Right lobe of liver (tissue), 6 donors: ENCODE measurements around the gene BLID. TPM values are rescaled to one million over a fixed set of nuclear protein-coding genes. Genes with fewer than 3 reads are reported as not detected.

ENCODE experiments used
- ATAC-seq, 4 donors: fragments of 200-7000 bp; cut with Tn5 transposase; one replicate each; pipeline ENCODE4 v1.9.1; 2020; ENCODE audit warnings: mild to moderate bottlenecking in 4 of 4, moderate library complexity in 4 of 4
- DNase-seq, 3 donors: peaks; one replicate each; pipeline ENCODE4 v3.0.0-alpha.2; 2020
- H3K27ac ChIP-seq, 3 donors: fragments of 200-600 bp; one replicate each; pipeline ENCODE4 v1.8.0; 2022
- H3K27me3 ChIP-seq, 2 donors: fragments of 200-600 bp; one replicate each; pipeline ENCODE4 v1.8.0; 2022
- H3K36me3 ChIP-seq, 4 donors: fragments of 200-600 bp; sonication (generic) in 1 of 4; one replicate each; pipeline versions ENCODE4 v1.5.1 to v1.8.0; 2017 to 2022; ENCODE audit warnings: control low read depth in 1 of 4
- H3K4me1 ChIP-seq, 4 donors: fragments of 200-600 bp; sonication (generic) in 1 of 4; one replicate each; pipeline versions ENCODE4 v1.5.1 to v1.8.0; 2017 to 2022; ENCODE audit warnings: control low read depth in 1 of 4
- H3K4me3 ChIP-seq, 3 donors: fragments of 200-600 bp; one replicate each; pipeline ENCODE4 v1.8.0; 2022
- H3K9me3 ChIP-seq, 4 donors: fragments of 200-600 bp; sonication (generic) in 1 of 4; one replicate each; pipeline versions ENCODE4 v1.5.1 to v1.8.0; 2017 to 2022; ENCODE audit warnings: control low read depth in 1 of 4
- POLR2A ChIP-seq: fragments of 450-650 bp; IDR thresholded peaks from one replicate; pipeline ENCODE4 v1.6.1; 2017; ENCODE audit warnings: antibody characterized with exemption, mild to moderate bottlenecking
- whole genome bisulfite sequencing: methylation state at CpG from one replicate; pipeline ENCODE4 v1.1.6; 2018; ENCODE audit warnings: low coverage, low lambda C conversion rate; ENCODE audit not compliant: insufficient coverage; ENCODE audit errors: missing lambda C conversion rate; 5-methylcytosine and 5-hydroxymethylcytosine counted together
- intact Hi-C, 2 donors: fragments of 100-400 bp; cut with DNase I; formaldehyde crosslinking; loops; one replicate each; pipeline versions ENCODE4 v1.11.2 to v1.14.1; 2022
- total RNA-seq, 6 experiments: library from RNA; depleted of rRNA in 2 of 6; stranded (reverse); fragments of >200 nt in 2 of 6; fragmentation: NEBNext Ultra II Directional in 3 of 6; extraction: Animal tissue kit (Norgen Biotek cat#: 25700) in 3 of 6; gene quantifications; one replicate each; pipeline versions ENCODE4 v1.1.0 to v1.2.4, GENCODE V29; 2016 to 2023
- TF ChIP-seq, protein P1 (sequence below), 4 donors: fragments of 200-600 bp in 3 of 4; fragments of 450-650 bp in 1 of 4; IDR thresholded peaks; one replicate each; pipeline versions ENCODE4 v1.5.1 to v1.8.0; 2016 to 2022; ENCODE audit warnings: antibody characterized with exemption in 4 of 4, mild to moderate bottlenecking in 2 of 4
- donor health status: DM: no; HTN: yes; CAD: no.
- donor health status: DM: no; HTN: no; CAD: no.
- donor health status: DM: no; HTN: no; CAD: no.
- donor health status: DM: no; HTN: yes; CAD: no.
- donor health status: DM: no; HTN: yes; CAD: no.

BLID gene
- total RNA-seq, 6 experiments from 2014 or later: 0.24 to 0.93 (median 0.42) TPM; not detected in 3

- WGBS: 90% methylated on average over 1 of the region's 1 CpG
- Histone ChIP-seq H3K4me3 (no peak overlapping the region), H3K27ac (no peak overlapping the region), H3K27me3 (no peaks in the 10 kb centered on the region), H3K4me1 (no peaks in the 10 kb centered on the region), H3K36me3 (no peaks in the 10 kb centered on the region), H3K9me3 (no peaks in the 10 kb centered on the region)
- ATAC-seq: no peak
- TF ChIP-seq, protein P1, sequence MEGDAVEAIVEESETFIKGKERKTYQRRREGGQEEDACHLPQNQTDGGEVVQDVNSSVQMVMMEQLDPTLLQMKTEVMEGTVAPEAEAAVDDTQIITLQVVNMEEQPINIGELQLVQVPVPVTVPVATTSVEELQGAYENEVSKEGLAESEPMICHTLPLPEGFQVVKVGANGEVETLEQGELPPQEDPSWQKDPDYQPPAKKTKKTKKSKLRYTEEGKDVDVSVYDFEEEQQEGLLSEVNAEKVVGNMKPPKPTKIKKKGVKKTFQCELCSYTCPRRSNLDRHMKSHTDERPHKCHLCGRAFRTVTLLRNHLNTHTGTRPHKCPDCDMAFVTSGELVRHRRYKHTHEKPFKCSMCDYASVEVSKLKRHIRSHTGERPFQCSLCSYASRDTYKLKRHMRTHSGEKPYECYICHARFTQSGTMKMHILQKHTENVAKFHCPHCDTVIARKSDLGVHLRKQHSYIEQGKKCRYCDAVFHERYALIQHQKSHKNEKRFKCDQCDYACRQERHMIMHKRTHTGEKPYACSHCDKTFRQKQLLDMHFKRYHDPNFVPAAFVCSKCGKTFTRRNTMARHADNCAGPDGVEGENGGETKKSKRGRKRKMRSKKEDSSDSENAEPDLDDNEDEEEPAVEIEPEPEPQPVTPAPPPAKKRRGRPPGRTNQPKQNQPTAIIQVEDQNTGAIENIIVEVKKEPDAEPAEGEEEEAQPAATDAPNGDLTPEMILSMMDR (IDR thresholded peaks at IDR 0.05): no peak
- no peak for TF ChIP-seq POLR2A
- intact Hi-C loops: no loop called here
- no peak for DNase-seq
These were observed 24.2 kb downstream of the BLID start for GRCh38 chr11:122091835-122092234.

DNA sequence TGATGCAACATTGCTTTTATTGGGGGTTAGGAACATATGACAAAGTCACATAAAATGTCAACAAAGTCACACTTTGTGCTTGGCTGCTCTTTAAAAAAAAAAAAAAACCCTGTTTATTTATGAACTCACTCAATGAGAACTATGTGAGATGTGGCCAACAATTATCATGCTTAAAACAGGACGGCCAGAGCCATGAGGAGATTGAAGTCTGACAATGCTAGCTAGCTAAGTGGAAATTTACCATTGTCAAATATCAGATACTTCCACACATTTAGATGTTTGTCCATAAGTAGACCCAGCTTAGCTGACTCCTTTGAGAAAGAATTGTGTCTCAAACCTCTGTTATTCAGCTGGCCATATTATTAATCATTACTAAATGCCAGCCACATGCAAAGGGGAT is 26.9 kb downstream of the BLID start:
- TF ChIP-seq POLR2A: no peak
- TF ChIP-seq, protein P1 (IDR thresholded peaks at IDR 0.05): no peak
- no peak overlapping the region for H3K27ac ChIP-seq
- WGBS: 33% methylated on average over 1 of the region's 1 CpG
- H3K36me3 ChIP-seq: no peaks in the 10 kb centered on the region
- DNase-seq (no peak), ATAC-seq (no peak)
- H3K9me3 ChIP-seq: no peaks in the 10 kb centered on the region
- H3K4me3 ChIP-seq: no peak overlapping the region
- no peaks in the 10 kb centered on the region for H3K27me3 ChIP-seq
- H3K4me1 ChIP-seq: no peaks in the 10 kb centered on the region
- intact Hi-C loops: no loop called here

- no peaks in the 10 kb centered on the region for H3K36me3 ChIP-seq
- no peaks in the 10 kb centered on the region for H3K9me3 ChIP-seq
- TF ChIP-seq POLR2A: no peak
- TF ChIP-seq, protein P1 (IDR thresholded peaks at IDR 0.05): no peak
- ATAC-seq: no peak
- WGBS: 53% methylated on average over 3 of the region's 3 CpGs
- no peaks in the 10 kb centered on the region for H3K4me1 ChIP-seq
- H3K27ac ChIP-seq: no peak overlapping the region
- no peaks in the 10 kb centered on the region for H3K27me3 ChIP-seq
- intact Hi-C loops: no loop called here
- H3K4me3 ChIP-seq: no peak overlapping the region
- DNase-seq: no peak
These were observed 30.3 kb downstream of the BLID start for GRCh38 chr11:122085712-122086111.

- no peak overlapping the region for H3K4me3 ChIP-seq
- DNase-seq (no peak), ATAC-seq (no peak)
- H3K9me3 ChIP-seq: no peaks in the 10 kb centered on the region
- intact Hi-C loops: no loop called here
- H3K27me3 ChIP-seq: no peaks in the 10 kb centered on the region
- 64% methylated on average over 1 of the region's 1 CpG for WGBS
- no peaks in the 10 kb centered on the region for H3K36me3 ChIP-seq
- no peak overlapping the region for H3K27ac ChIP-seq
- TF ChIP-seq, protein P1 (IDR thresholded peaks at IDR 0.05): no peak
- TF ChIP-seq POLR2A: no peak
- H3K4me1 ChIP-seq: no peaks in the 10 kb centered on the region
These were observed 30.8 kb downstream of the BLID start for GRCh38 chr11:122085264-122085663.

DNA sequence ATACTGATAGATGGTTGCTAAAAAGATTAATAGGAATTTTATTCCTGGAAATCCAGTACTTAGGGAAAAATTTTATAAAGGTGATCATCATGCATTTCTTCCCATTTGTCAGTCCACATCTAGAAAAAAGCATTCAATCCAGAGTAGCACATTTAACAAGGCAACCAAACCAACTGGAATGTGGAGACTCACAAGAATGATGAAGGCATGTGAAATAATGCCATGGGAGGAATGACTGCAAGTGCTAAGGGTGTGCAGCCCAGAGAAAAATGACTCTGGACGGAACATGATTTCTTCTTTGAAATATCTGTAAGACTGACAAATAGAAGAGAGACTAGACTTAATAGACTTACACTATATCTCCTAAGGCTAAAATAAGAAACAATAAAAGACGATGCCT is 33.8 kb downstream of the BLID start:
- Histone ChIP-seq H3K36me3 (no peaks in the 10 kb centered on the region), H3K4me1 (no peaks in the 10 kb centered on the region), H3K4me3 (no peak overlapping the region), H3K9me3 (no peaks in the 10 kb centered on the region), H3K27me3 (no peaks in the 10 kb centered on the region), H3K27ac (no peak overlapping the region)
- WGBS: 78% methylated on average over 2 of the region's 2 CpGs
- DNase-seq (no peak), ATAC-seq (no peak)
- intact Hi-C loops: no loop called here
- TF ChIP-seq POLR2A: no peak
- TF ChIP-seq, protein P1 (IDR thresholded peaks at IDR 0.05): no peak
